Measurements from ENCODE around the gene KLHL13.

KLHL13 gene

DNA sequence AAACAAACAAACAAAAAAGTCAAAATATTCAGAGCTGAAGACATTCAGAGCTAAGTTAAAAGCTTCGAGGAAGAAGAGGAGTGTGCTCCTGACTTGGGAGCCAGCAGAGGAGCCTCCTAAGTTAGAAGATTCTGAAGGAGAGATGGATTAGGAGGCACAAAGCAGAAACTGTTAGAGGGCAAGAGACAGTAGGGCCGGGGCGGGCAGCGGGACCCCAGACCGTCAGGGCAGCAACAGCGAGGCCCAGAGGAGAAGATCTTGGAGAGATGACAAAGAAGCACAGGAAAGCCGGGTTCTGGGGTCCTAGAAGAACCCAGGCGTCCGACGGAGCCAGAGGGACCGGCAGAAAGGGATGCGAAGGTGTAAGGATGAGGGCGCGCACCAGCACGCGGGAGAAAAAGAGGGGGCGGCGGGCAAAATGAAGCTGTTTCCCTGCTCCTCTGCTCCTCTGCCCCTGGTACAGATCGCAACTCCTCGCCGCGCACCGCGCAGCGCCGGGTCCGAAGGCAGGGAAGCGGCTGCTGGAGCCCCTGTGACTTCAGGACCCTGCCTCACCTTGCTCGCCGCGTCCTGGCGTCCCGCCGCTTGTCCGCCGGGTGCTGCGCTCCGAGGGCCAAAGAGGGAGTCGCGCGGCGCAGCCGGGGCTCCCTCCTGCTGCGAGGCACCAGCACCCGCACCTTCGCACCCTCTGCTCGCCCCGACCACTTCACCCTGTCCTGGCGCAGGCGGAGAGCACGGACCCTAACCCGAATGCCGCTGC is 477 bp downstream of the KLHL13 start:
- no peak overlapping the region for H3K27ac ChIP-seq
- TF ChIP-seq CTCF (IDR thresholded peaks at IDR 0.05) (no peak), ZFX (IDR thresholded peaks at IDR 0.05; ENCODE audit: borderline replicate concordance) (no peak)

DNA sequence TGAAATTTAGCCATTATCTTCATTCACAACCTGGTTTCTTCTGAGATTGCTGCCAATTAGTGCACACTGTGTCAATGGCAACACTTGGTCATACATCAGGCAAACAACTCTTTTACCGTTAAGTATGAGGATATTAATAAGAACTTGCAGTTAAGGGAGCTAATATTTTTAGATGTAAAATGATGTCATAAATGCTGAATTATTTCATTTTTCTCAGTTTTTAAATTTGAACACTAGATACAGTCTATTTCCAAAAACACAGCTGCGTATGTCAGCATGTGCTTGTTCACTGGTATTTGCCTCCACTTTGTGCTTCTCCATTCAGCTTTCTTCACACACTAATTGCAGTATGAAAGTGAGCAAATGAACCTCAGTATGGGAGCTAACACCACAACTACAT is 1.6 kb downstream of the KLHL13 start:
- TF ChIP-seq ZFX (IDR thresholded peaks at IDR 0.05; ENCODE audit: borderline replicate concordance) (no peak), CTCF (IDR thresholded peaks at IDR 0.05) (no peak)

DNA sequence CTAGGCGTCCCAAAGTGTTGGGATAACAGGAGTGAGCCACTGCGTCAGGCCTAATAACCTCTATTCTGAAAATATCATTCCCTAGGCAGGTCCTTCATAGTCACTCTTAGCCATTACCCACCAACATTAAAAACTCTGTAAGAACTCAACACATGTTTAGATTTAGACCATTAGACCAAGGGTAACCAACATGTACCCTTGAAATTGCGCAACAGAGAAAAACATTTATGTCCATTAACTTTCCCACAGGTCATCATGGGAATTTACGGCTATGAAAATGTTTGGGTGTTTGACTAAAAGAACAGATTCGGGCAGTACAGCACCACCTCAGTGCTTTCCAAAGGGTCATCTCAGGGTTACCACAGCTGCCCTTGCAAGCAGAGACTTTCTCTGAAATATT is 7.5 kb downstream of the KLHL13 start:
- TF ChIP-seq CTCF (IDR thresholded peaks at IDR 0.05), result no peak
- no peak for TF ChIP-seq ZFX (IDR thresholded peaks at IDR 0.05; ENCODE audit: borderline replicate concordance)

More for the DNA sequence above, 1.6 kb downstream of the KLHL13 start:
- no peak overlapping the region for H3K27ac ChIP-seq

GRCh38 chrX:118108304-118108703 is 8.3 kb downstream of the KLHL13 start:
- H3K27ac ChIP-seq, result no peak overlapping the region
- TF ChIP-seq ZFX (IDR thresholded peaks at IDR 0.05; ENCODE audit: borderline replicate concordance) (no peak), CTCF (IDR thresholded peaks at IDR 0.05) (no peak)

More for the DNA sequence above, 7.5 kb downstream of the KLHL13 start:
- H3K27ac ChIP-seq, result no peak overlapping the region

- TF ChIP-seq CTCF (IDR thresholded peaks at IDR 0.05), result no peak
- TF ChIP-seq ZFX (IDR thresholded peaks at IDR 0.05; ENCODE audit: borderline replicate concordance), result no peak
- H3K27ac ChIP-seq, result no peak overlapping the region
Measured at GRCh38 chrX:118100091-118100490, 16.5 kb downstream of the KLHL13 start.

- TF ChIP-seq CTCF (IDR thresholded peaks at IDR 0.05) (no peak), ZFX (IDR thresholded peaks at IDR 0.05; ENCODE audit: borderline replicate concordance) (no peak)
- no peak overlapping the region for H3K27ac ChIP-seq
Measured at GRCh38 chrX:118088084-118088483, 28.5 kb downstream of the KLHL13 start.

DNA sequence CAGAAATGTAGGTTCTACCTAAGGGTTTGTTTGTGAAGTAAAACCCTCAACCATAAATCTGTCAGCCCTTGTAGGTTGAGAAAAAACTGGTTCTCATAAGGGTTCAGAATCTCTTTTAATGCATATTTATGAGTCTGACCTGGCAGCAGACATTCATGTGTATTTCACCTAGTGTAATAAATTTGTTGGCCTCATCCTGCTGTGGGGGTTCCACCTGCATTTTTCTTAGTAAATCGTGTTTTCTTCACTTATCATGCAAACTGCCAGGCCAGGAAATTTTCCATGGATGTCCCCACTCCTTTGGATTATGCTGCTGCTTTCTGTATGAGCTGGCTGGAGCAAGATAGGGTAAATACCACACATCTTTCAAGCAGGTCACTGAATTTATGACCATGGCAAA is 42.4 kb downstream of the KLHL13 start:
- no peak for TF ChIP-seq CTCF (IDR thresholded peaks at IDR 0.05)
- TF ChIP-seq ZFX (IDR thresholded peaks at IDR 0.05; ENCODE audit: borderline replicate concordance), result no peak
- no peak overlapping the region for H3K27ac ChIP-seq
